Mesodermal cell (in vitro differentiated cells): ENCODE measurements around the gene ACVRL1.
"Not testable (repeated sequence)": the region's sequence is repeated elsewhere in the genome, so short reads cannot be mapped to it uniquely, and the experiment has no call there.

ENCODE experiments used
- H3K27ac ChIP-seq: 2 replicates; pipeline ENCODE4 v1.7.0; 2013; ENCODE audit warnings: mild to moderate bottlenecking, low read depth, low read length, moderate library complexity; ENCODE audit not compliant: severe bottlenecking
- H3K36me3 ChIP-seq: 2 replicates; pipeline ENCODE4 v1.7.1; 2013; ENCODE audit warnings: mild to moderate bottlenecking, low read length, moderate library complexity; ENCODE audit not compliant: control insufficient read depth, insufficient read depth
- H3K4me1 ChIP-seq: one replicate; pipeline ENCODE4 v1.7.1; 2013; ENCODE audit warnings: mild to moderate bottlenecking, low read length; ENCODE audit not compliant: insufficient read depth, control insufficient read depth, poor library complexity, severe bottlenecking
- H3K4me3 ChIP-seq: 2 replicates; pipeline ENCODE4 v1.7.0; 2013; ENCODE audit warnings: low read length, control low read depth, mild to moderate bottlenecking; ENCODE audit not compliant: insufficient read depth, poor library complexity, severe bottlenecking; ENCODE audit errors: extremely low read depth
- H3K9me3 ChIP-seq: 2 replicates; pipeline ENCODE4 v1.7.1; 2013; ENCODE audit warnings: mild to moderate bottlenecking, low read length, moderate library complexity; ENCODE audit not compliant: control insufficient read depth
- WGBS, 2 experiments: methylation state at CpG; one replicate each; pipeline ENCODE4 v1.1.5; 2013; ENCODE audit warnings: missing lambda C conversion rate in 2 of 2; ENCODE audit not compliant: insufficient coverage in 2 of 2; 5-methylcytosine and 5-hydroxymethylcytosine counted together

The ACVRL1 gene

GRCh38 chr12:51874486-51874885, 32.8 kb upstream of the ACVRL1 start:
- Histone ChIP-seq H3K27ac (no peak overlapping the region), H3K9me3 (no peaks in the 10 kb centered on the region), H3K4me3 (no peak overlapping the region), H3K4me1 (peaks cover 12% of the 10 kb centered on the region), H3K36me3 (no peaks in the 10 kb centered on the region)
- 69 to 100% methylated on average over 3 to 4 of the region's 4 CpGs for WGBS, 2 experiments

GRCh38 chr12:51879102-51879501, 28.2 kb upstream of the ACVRL1 start:
- H3K4me1 ChIP-seq: no peaks in the 10 kb centered on the region
- H3K36me3 ChIP-seq: no peaks in the 10 kb centered on the region
- H3K4me3 ChIP-seq: no peak overlapping the region
- H3K27ac ChIP-seq: no peak overlapping the region
- WGBS, 2 experiments: 85 to 100% methylated on average over 1 to 2 of the region's 3 CpGs
- H3K9me3 ChIP-seq: peaks cover 5% of the 10 kb centered on the region

DNA sequence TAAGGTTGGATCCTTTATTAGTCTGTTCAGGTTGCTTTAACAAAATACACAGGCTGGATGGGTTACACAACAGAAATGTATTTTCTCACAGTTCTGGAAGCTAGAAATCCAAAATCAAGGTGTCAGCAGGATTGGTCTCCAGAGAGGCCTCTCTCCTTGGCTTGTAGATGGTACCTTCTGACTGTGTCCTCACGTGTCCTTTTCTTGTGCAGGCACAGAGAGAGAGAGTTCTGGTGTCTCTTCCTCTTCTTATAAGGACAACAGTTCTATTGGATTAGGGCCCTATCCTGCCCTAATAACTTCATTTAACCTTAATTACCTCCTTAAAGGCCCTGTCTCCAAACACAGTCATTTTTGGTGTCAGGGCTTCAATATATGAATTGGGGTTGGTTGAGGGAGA, 24.0 kb upstream of the ACVRL1 start:
- H3K4me1 ChIP-seq: peaks cover 10% of the 10 kb centered on the region
- H3K9me3 ChIP-seq: peaks cover 15% of the 10 kb centered on the region
- no peak overlapping the region for H3K27ac ChIP-seq
- no peak overlapping the region for H3K4me3 ChIP-seq
- no peaks in the 10 kb centered on the region for H3K36me3 ChIP-seq
- WGBS, 2 experiments: 60 to 100% methylated on average over 1 of the region's 1 CpG

- Histone ChIP-seq H3K27ac (no peak overlapping the region), H3K4me1 (peaks cover 10% of the 10 kb centered on the region), H3K9me3 (peaks cover 15% of the 10 kb centered on the region), H3K4me3 (no peak overlapping the region), H3K36me3 (no peaks in the 10 kb centered on the region)
- 89 to 93% methylated on average over 4 of the region's 4 CpGs for WGBS, 2 experiments
Observed at GRCh38 chr12:51883998-51884675, 23.2 kb upstream of the ACVRL1 start.

- WGBS, 2 experiments: 59 to 88% methylated on average over 2 to 9 of the region's 11 CpGs
- H3K4me1 ChIP-seq: peaks cover 13% of the 10 kb centered on the region
- no peaks in the 10 kb centered on the region for H3K36me3 ChIP-seq
- no peak overlapping the region for H3K27ac ChIP-seq
- no peak overlapping the region for H3K4me3 ChIP-seq
- peaks cover 15% of the 10 kb centered on the region for H3K9me3 ChIP-seq
Observed at GRCh38 chr12:51884676-51885229, 22.6 kb upstream of the ACVRL1 start.

GRCh38 chr12:51885294-51886020, 21.8 kb upstream of the ACVRL1 start:
- 93 to 100% methylated on average over 3 to 8 of the region's 10 CpGs for WGBS, 2 experiments
- H3K9me3 ChIP-seq: peaks cover 15% of the 10 kb centered on the region
- not testable (repeated sequence) for H3K27ac ChIP-seq, H3K36me3 ChIP-seq, H3K4me3 ChIP-seq
- H3K4me1 ChIP-seq: peaks cover 13% of the 10 kb centered on the region

- H3K9me3 ChIP-seq: peaks cover 13% of the 10 kb centered on the region
- no peak overlapping the region for H3K4me3 ChIP-seq
- peaks cover 13% of the 10 kb centered on the region for H3K4me1 ChIP-seq
- peak overlapping the region; percentile 62 for H3K27ac ChIP-seq
- 69 to 90% methylated on average over 5 to 9 of the region's 10 CpGs for WGBS, 2 experiments
- H3K36me3 ChIP-seq: no peaks in the 10 kb centered on the region
Observed at GRCh38 chr12:51886021-51886710, 21.1 kb upstream of the ACVRL1 start.

GRCh38 chr12:51887476-51888315, 19.6 kb upstream of the ACVRL1 start, which contains the start of gene ANKRD33:
Gene ANKRD33, plus strand, starts transcription at chr12:51888103. Its CDS starts 84 bp downstream, at chr12:51888187.
- Histone ChIP-seq H3K9me3 (peaks cover 9% of the 10 kb centered on the region), H3K36me3 (no peaks in the 10 kb centered on the region), H3K27ac (no peak within 1 kb of the TSS), H3K4me1 (peaks cover 13% of the 10 kb centered on the region), H3K4me3 (no peak within 1 kb of the TSS)
- 60 to 61% methylated on average over 40 of the region's 41 CpGs for WGBS, 2 experiments

DNA sequence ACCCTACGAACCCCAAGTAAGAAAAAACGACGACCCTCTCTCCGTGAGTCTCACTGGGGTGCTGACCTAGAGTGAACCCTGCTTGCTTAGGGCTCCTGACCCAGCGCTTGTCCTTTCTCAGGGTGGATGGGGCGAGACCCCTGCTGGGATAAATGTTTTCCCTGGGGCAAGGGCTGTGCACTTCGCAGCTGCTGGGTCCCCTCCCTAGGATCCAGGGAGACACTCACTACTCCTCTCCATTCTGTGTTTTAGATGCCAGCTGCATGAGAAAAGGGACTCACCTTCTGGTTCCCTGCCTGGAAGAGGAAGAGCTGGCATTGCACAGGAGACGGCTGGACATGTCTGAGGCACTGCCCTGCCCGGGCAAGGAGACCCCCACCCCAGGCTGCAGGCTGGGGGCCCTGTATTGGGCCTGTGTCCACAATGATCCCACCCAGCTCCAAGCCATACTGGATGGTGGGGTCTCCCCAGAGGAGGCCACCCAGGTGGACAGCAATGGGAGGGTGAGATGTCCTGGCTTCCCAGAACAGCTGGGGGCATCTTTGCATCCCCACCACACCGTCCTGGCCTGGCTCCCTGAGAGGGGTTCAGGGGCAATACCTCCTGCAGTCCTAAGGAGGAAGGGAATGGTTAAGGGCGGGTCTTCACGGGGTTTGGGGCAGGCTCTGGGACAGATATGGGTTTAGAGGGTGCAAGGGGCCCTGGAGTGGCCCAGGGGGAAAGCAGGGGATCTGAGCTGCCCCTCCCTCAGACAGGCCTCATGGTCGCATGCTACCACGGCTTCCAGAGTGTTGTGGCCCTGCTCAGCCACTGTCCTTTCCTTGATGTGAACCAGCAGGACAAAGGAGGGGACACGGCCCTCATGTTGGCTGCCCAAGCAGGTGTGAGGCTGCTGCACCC, 18.7 kb upstream of the ACVRL1 start:
- no peaks in the 10 kb centered on the region for H3K36me3 ChIP-seq
- H3K9me3 ChIP-seq: peaks cover 9% of the 10 kb centered on the region
- H3K27ac ChIP-seq: no peak overlapping the region
- no peak overlapping the region for H3K4me3 ChIP-seq
- 78 to 83% methylated on average over 12 to 14 of the region's 15 CpGs for WGBS, 2 experiments
- peaks cover 13% of the 10 kb centered on the region for H3K4me1 ChIP-seq
